ACHN (cell line): ENCODE results near the gene PABPN1L.

ENCODE experiments used
- DNase-seq: peaks from one replicate; pipeline ENCODE4 v3.0.0-alpha.2; 2015
- in situ Hi-C: cut with HindIII; loops from 2 replicates; pipeline ENCODE4 v1.10.0; 2017; ENCODE audit warnings: low sequenced_read_pairs, low pct_ligation_motif_present, low pct_unique_long_range_greater_than_20kb

The PABPN1L gene

GRCh38 chr16:88842308-88842756 is 24.1 kb downstream of the PABPN1L start:
- DNase-seq, result no peak
- in situ Hi-C loops, result no loop called here

DNA sequence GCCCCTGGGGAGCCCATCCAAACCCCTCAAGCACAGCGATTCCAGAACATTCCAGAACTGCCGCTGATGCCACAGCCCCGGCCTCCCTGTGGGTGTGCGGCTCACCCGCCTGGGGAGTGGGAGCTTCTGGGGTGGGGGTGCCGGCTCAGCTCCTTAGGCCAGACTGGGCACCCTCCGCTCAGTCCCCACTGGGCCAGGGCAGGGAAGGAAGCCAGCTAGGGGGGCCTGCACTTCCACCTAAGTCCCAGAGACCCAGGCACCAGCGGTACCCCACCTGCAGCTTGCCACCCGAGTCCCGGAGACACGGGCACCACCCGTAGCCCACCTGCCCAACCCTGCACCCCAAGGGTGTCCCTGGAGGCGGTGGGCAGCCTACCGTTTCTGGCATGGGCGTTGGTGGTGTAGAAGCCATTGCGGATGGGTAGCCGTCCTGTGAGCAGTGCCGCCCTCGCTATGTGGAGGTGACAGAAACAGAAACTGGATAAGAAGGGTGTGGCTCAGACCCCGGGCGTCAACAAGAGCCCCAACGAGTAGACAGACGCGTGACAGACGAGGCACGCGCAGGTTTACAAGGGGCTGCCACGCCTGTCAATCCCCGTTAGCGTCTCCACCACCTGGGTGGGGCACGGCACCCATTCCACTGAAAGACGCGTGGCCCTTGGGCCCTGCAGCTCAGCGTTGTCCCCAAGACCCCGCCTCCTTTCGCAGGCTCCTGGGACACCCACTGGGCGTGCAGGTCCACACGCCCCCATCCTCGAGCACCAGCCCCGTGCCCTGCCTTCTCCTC is 24.7 kb downstream of the PABPN1L start:
- DNase-seq, result no peak
- in situ Hi-C loops, result no loop called here

DNA sequence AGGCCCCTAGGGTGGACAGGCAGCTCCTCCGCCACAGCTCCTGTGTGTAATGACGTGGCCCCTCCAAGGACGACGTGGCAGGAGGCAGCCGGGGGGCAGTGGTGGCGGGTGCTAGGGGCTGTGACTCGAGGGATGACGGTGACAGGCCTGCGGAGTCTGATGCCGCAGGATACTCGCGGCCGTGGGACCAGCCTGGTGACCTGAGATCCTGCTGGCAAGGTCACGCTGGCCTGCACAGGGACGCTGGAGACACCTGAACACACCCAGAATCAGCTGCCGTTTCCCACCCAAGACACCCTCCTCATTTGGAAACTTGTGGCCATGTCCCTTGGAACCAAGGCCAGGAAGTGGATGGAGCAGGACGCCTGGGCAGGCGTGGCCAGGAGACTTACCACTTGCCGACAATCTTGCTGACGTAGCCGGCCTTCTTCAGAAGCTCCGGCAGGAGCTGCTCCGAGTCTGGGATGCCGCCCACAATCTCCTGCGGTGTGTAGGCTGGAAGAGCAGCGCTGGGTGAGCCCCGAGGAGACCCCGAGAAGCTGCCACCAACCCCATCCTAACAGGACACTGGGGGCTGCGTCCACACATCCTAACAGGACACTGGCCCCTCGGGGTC is 25.8 kb downstream of the PABPN1L start:
- in situ Hi-C loops, result no loop called here
- DNase-seq, result no peak

DNA sequence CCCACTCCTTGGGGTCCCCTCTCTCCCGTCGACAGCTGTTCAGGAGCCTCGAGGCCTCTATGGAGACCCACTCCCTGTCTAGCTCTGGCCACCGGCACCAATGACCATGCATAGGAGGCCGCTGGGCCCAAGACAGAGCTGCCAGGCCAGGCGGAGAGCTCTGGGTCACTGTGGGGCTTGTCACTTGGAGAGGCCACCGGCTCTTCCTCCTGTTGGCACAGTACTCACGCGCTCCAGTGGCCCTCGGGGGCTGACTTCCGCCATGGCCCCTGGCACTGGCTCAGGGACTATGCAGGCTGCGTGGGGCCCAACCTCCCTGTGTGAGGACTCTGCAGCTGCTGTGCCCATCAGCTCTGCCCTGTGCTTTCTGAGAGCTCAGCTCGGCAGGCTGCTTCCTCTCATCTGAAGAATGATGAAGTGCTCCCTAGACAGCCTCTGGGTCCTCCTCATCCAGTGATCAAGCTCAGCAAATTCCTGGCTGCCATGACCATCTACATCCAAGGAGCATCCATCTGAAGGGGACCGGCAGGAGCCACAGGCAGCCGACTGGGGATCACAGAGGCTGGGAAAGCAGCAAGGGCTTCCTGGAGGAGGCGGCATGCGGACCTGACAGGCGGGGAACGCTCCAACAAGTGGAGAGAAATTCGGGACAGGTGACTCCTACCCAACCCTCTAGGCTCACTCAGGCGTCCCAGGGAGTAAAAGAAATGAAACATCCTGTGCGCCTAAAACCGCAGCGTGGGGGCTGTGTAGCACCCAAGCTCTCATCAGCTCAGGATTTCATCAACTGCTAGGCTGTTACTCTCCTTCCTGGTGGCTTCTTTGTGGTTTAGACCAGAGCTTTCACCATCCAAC is 26.5 kb downstream of the PABPN1L start:
- in situ Hi-C loops, result no loop called here
- no peak for DNase-seq

DNA sequence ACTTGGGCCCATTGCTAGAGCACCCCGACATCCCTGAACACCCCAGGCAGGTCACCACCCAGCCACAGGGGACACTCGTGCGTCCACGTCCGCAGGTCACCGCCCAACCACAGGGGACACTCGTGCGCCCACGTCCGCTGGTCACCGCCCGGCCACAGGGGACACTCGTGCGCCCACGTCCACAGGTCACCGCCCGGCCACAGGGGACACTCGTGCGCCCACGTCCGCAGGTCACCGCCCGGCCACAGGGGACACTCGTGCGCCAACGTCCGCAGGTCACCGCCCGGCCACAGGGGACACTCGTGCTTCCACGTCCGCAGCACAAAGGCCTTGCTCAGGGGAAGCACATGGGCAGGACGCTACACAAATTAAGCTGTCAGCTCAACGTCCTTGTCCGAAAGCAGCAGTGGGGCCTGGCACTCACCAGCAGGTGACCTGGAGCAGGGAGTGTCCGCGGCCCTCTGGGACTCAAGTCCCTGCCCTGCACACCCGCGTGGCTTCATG is 27.4 kb downstream of the PABPN1L start:
- in situ Hi-C loops, result no loop called here
- DNase-seq, result no peak

GRCh38 chr16:88838566-88838965 is 27.9 kb downstream of the PABPN1L start:
- in situ Hi-C loops, result no loop called here
- DNase-seq, result no peak

- in situ Hi-C loops, result no loop called here
- no peak for DNase-seq
These were observed 28.7 kb downstream of the PABPN1L start for GRCh38 chr16:88837806-88838205.

DNA sequence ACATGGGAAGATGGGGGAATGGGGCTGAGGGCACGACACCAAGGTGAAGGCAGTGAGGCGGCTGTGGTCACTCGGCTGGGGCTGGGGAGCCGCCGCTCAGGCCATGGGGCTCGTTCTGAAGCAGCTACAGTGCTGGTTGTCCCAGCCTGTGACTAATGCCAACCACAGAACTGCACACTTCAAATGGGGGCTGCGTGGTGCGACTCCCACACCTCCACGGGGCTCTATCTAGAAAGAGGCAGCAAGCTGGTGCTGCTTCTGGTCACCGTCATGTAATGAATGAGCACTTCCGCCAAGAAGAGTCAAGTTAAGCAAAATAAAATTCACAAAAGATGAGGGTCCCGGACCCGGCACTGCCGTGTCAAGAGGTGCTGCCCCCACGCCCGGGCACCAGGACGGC is 29.7 kb downstream of the PABPN1L start:
- no peak for DNase-seq
- in situ Hi-C loops, result no loop called here

- DNase-seq, result no peak
- in situ Hi-C loops, result no loop called here
These were observed 30.6 kb downstream of the PABPN1L start for GRCh38 chr16:88835818-88836217.

GRCh38 chr16:88835383-88835782 is 31.1 kb downstream of the PABPN1L start:
- in situ Hi-C loops, result no loop called here
- DNase-seq, result no peak

GRCh38 chr16:88834670-88835069 is 31.8 kb downstream of the PABPN1L start:
- in situ Hi-C loops, result no loop called here
- DNase-seq, result no peak

DNA sequence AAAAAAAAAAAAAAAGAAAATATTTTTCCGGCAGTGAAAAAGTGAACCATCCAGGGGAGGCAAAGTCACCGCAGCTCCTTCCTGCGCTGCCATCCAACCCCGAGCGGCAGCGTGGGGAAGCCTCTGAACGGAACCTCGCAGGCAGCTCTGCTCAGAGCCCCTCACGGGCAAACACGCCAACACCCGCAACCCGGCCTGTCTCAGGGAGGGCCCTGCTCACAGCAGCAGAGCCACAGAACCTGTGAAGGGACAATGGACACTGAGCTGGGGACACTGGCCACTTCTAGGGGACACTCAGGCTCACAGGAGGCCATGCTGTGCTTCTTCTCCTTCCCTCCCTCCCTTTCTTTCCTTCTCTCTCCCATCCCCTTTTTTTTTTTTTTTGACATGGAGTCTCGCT is 33.4 kb downstream of the PABPN1L start:
- in situ Hi-C loops, result no loop called here
- DNase-seq, result no peak

DNA sequence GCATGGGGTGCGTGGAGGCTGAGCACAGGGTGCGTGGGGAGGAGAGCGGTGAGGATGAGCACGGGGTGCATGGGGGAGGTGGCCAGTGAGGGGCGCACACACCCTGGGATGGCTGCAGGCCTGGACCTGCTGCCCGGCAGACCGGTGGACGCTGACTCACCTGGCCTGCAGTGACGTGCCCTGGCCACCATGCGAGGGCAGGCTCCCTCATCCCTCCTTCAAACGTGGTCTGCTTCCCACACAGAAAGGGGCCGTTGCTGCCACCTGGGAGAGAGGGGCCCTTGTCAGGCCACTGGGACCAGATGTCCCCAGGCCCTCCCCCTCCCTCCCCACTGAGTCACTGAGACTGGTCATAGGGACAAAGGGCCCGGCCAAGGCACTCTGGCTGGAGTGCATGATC is 34.6 kb downstream of the PABPN1L start:
- in situ Hi-C loops, result no loop called here
- peak; percentile 37 for DNase-seq

GRCh38 chr16:88830783-88831182 is 35.7 kb downstream of the PABPN1L start:
- in situ Hi-C loops, result no loop called here
- no peak for DNase-seq

- in situ Hi-C loops, result no loop called here
- DNase-seq, result no peak
These were observed 36.2 kb downstream of the PABPN1L start for GRCh38 chr16:88830258-88830657.

GRCh38 chr16:88828711-88829110 is 37.7 kb downstream of the PABPN1L start:
- no peak for DNase-seq
- in situ Hi-C loops, result no loop called here

GRCh38 chr16:88827727-88828126 is 38.7 kb downstream of the PABPN1L start:
- in situ Hi-C loops, result no loop called here
- DNase-seq, result no peak

DNA sequence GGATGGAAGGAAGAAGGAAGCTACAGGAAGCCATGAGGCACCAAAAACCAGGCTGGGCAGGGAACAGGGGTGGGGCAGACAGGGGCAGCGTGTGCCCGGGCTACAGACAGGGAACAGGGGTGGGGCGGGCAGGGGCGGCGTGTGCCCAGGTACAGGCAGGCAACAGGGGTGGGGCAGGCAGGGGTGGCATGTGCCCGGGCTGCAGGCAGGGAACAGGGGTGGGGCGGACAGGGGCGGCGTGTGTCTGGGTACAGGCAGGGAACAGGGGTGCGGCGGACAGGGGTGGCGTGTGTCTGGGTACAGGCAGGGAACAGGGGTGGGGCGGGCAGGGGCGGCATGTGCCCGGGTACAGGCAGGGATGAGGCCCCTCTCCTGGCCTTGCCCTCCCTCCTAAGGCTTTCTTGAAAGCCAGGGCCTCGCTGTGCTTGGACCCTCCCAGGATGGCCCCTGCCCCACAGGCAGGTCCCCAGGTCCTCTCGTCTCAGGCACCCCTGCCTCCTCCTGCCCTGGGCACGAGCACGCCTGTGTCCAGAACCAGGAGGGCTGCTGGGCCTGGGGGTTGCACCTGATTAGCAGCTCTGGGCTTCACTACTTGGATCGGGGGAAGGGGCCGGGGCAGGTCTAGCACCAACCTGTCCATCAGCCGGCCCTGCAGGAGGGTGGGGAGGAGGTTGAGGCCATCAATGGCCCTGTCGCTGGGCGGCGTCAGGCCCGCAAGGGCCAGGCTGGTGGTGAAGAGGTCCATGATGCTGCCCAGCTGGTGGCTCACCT is 40.2 kb downstream of the PABPN1L start:
- in situ Hi-C loops, result no loop called here
- no peak for DNase-seq
